ENCODE data around the gene CCDC106. TPM values are rescaled to one million over a fixed set of nuclear protein-coding genes. Genes with fewer than 3 reads are reported as not detected.
A peak's percentile ranks its signal among the peaks of the same experiment; 100 is the strongest.

The CCDC106 gene
- total RNA-seq, 3 donors from 2014 or later = 5.5 to 14.8 (median 6.3) TPM

DNA sequence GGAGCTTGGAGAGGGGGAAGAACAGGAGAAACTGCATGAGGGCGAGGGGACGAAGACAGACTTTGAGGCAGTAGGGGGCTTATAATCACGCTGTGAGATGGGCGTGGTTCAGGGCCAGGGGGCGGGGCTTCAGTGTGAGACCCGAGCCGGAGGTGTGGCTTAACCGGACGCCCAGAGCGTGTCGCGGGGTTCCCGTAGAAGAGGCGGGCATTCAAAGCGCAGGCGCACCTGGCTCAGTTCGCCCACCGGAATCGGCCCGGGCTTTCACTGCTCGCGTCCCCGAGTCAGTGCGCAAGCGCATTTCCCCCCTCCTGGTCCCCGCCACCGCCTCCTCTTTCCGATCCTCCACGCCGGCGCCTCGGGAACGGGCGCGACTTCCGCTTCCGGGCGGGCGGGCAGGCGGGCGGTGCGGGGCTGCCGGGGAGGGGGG, 42.8 kb upstream of the CCDC106 start:
- no peaks in the 10 kb centered on the region for H3K36me3 ChIP-seq (ENCODE audit: low read depth)
- H3K4me3 ChIP-seq = peak overlapping the region; percentile 74
- intact Hi-C loops (cut with DNase I, micrococcal nuclease) = no loop called here
- TF ChIP-seq, protein P1, sequence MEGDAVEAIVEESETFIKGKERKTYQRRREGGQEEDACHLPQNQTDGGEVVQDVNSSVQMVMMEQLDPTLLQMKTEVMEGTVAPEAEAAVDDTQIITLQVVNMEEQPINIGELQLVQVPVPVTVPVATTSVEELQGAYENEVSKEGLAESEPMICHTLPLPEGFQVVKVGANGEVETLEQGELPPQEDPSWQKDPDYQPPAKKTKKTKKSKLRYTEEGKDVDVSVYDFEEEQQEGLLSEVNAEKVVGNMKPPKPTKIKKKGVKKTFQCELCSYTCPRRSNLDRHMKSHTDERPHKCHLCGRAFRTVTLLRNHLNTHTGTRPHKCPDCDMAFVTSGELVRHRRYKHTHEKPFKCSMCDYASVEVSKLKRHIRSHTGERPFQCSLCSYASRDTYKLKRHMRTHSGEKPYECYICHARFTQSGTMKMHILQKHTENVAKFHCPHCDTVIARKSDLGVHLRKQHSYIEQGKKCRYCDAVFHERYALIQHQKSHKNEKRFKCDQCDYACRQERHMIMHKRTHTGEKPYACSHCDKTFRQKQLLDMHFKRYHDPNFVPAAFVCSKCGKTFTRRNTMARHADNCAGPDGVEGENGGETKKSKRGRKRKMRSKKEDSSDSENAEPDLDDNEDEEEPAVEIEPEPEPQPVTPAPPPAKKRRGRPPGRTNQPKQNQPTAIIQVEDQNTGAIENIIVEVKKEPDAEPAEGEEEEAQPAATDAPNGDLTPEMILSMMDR (IDR thresholded peaks at IDR 0.05) = no peak
- H3K9me3 ChIP-seq = no peaks in the 10 kb centered on the region
- ATAC-seq (peak; percentile 85), DNase-seq (peak; percentile 96 to 99 (median 97))
- H3K4me1 ChIP-seq (ENCODE audit: low read depth) = peaks cover 38% of the 10 kb centered on the region

DNA sequence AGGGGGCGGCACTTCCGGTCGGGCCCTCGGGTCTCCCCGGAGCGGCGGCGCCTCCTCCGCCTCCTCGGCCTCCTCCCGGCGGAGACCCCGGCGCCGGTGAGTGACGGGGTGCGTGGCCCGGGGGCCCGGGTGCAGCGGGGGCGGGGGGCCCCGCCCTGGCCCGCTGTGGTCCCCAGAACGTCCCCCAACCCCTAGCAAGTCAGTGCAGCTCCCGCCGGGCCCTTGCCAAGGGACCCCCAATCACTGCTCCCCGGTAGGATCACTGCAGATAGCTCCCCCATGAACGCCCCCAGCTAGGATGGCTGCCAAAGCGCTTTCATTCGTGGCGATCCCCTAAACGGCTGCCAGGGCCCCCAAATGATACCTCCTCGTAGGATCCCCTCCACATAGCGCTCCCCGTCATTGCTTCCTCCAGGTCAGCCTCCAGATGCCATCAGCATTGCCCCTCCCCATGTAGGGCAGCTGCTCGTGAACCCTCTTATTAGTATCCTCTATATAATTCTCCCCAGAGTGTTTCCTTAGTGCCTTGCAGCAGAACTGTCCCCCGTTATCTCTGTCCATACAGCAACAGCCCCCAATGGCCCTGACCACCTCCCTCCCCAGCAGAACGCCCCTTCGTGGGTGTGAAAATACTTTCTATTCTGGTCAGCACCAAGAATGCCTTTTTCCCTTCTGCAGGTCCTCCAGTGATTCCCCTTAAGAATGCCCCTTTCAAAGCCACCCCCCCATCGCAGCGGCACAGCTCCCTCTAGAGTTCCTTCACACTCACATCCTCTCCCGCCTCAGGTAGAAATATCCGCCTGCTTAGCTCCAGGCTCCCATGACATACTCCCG, 42.2 kb upstream of the CCDC106 start, which contains the start of gene ZNF865:
ZNF865 (plus strand) TSS at position 11 of the 834 bp plus-strand sequence. CDS start 7,972 bp downstream, outside the sequence.
- H3K4me3 ChIP-seq = peak within 1 kb of the TSS; percentile 74
- DNase-seq (peak; percentile 79 to 85 (median 79)), ATAC-seq (peak; percentile 65)
- peaks cover 37% of the 10 kb centered on the region for H3K4me1 ChIP-seq (ENCODE audit: low read depth)
- no peaks in the 10 kb centered on the region for H3K9me3 ChIP-seq
- no peaks in the 10 kb centered on the region for H3K36me3 ChIP-seq (ENCODE audit: low read depth)
- intact Hi-C loops (cut with DNase I, micrococcal nuclease) = no loop called here
- TF ChIP-seq, protein P1 (IDR thresholded peaks at IDR 0.05) = peak; percentile 45

DNA sequence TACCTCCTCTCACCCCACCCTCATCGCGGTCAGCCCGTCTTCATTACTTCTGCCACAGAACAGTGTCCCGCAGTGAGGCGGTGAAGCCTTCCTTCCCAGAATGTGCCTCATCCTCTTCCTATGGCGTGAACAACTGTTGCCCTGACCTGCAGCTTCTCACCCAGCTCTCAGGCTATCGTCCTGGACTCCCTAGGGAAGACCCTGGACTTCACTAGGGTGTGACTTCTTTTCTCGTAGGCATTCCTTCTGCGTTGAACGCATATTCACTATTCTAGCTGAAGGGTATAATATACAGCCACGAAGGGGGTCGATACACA, 41.6 kb upstream of the CCDC106 start:
- intact Hi-C loops (cut with DNase I, micrococcal nuclease) = no loop called here
- peaks cover 32% of the 10 kb centered on the region for H3K4me1 ChIP-seq (ENCODE audit: low read depth)

DNA sequence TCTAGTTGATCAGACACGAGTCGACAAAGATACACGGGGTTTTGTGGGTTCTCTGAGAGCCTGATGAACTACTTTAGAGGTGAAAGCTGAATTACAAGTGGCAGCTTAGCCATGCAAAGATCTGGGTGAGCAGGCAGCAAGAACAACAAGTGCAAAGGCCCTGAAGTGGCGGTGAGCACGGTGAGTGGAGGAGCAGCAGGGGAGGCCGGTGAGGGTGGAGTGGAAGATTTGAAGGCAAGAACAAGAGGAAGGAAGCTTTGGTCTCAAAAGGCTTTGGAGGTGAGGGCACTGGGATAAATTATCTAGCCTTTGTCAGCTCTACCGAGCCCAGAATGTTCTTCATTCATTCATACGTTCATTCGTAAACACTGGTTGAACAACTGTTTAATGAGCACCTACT, 41.2 kb upstream of the CCDC106 start:
- H3K9me3 ChIP-seq = no peaks in the 10 kb centered on the region
- H3K4me3 ChIP-seq = no peak overlapping the region
- ATAC-seq = no peak
- intact Hi-C loops (cut with DNase I, micrococcal nuclease) = no loop called here
- no peak for DNase-seq
- TF ChIP-seq, protein P1 (IDR thresholded peaks at IDR 0.05) = no peak
- no peaks in the 10 kb centered on the region for H3K36me3 ChIP-seq (ENCODE audit: low read depth)
- H3K4me1 ChIP-seq (ENCODE audit: low read depth) = peaks cover 32% of the 10 kb centered on the region

More for the DNA sequence above, 41.6 kb upstream of the CCDC106 start:
- no peaks in the 10 kb centered on the region for H3K9me3 ChIP-seq
- ATAC-seq = no peak
- no peaks in the 10 kb centered on the region for H3K36me3 ChIP-seq (ENCODE audit: low read depth)
- DNase-seq = no peak
- TF ChIP-seq, protein P1 (IDR thresholded peaks at IDR 0.05) = no peak
- no peak overlapping the region for H3K4me3 ChIP-seq

DNA sequence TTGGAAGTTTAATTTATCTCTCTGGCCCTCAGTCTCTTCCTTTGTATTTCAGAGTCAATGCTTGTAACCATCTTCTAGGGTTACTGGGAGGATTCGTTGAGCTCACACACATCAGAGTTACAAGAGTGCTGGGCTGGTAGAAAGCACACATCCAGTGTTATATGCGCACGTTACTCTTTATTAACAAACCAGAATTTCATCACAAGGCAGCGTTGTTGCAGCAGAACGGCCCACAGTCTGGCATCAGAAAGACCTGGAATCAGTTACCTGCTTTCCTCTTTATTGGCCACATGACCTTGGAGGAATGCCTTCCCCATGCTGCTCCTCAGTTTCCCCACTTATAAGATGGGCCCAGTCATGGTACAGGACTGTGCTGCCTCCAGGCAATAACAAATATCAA, 38.7 kb upstream of the CCDC106 start:
- Histone ChIP-seq H3K4me1 (ENCODE audit: low read depth) (peaks cover 21% of the 10 kb centered on the region), H3K9me3 (no peaks in the 10 kb centered on the region), H3K4me3 (no peak overlapping the region), H3K36me3 (ENCODE audit: low read depth) (no peaks in the 10 kb centered on the region)
- DNase-seq (no peak), ATAC-seq (no peak)
- intact Hi-C loops (cut with DNase I, micrococcal nuclease) = no loop called here
- TF ChIP-seq, protein P1 (IDR thresholded peaks at IDR 0.05) = no peak
